Hematopoietic multipotent progenitor cell treated with erythropoietin and hydrocortisone succinate and interleukin-3 and kit ligand, for 6 days (in vitro differentiated cells): Measurements from ENCODE around the gene CRYZ.
"Not testable (repeated sequence)": the region's sequence is repeated elsewhere in the genome, so short reads cannot be mapped to it uniquely, and the experiment has no call there.

Source experiments
- DNase-seq: peaks from one replicate; pipeline ENCODE4 v3.0.0-alpha.2; 2015

CRYZ gene, protein sequence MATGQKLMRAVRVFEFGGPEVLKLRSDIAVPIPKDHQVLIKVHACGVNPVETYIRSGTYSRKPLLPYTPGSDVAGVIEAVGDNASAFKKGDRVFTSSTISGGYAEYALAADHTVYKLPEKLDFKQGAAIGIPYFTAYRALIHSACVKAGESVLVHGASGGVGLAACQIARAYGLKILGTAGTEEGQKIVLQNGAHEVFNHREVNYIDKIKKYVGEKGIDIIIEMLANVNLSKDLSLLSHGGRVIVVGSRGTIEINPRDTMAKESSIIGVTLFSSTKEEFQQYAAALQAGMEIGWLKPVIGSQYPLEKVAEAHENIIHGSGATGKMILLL

GRCh38 chr1:74732960-74733603 is at the start of gene CRYZ, which contains the start of gene TYW3:
TSS of gene CRYZ (minus strand) at chr1:74733050. CDS start at chr1:74724821, 8,229 bp downstream.
TSS of gene TYW3 (plus strand) at chr1:74733152. CDS start at chr1:74733245, 93 bp downstream.
- peak; percentile 96 for DNase-seq

- no peak for DNase-seq
These were observed 47.7 kb upstream of the CRYZ start for GRCh38 chr1:74780594-74780993.

DNA sequence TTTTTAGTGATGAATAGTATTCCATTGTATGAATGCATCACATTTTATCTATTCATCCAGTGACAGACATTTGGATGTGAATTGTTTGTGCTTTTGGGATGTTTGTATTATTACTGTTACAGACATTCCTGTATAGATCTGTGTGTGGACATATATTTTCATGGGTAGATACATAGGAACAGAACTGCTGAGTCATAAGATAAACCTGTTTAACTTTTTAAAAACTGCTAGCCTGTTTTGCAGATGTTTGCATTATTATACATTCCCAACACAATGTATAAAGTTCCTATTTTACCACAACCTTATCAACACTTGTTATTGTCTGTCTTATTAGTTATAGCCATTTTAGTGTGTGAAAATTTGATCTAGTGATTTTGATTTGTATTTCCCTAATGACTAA is 46.9 kb upstream of the CRYZ start:
- DNase-seq, result no peak

DNA sequence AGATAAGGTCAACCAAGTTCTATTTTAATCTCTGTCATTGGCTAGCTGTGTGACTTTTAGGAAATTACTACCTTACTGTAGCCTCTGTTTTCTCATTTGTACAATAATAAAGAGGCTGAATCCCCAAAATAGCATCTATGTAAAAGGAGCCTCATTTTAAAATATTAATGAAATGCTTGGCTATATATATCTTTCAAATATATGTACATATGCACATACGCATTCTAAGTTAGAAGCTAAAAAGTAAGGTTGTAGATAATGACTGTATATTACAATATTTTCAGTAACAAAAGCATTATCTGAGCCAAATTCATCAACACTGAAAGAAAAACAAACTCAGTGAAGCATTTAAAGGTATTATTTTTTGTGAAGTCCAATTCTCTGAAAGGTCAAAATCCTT is 44.7 kb upstream of the CRYZ start:
- no peak for DNase-seq

- DNase-seq, result no peak
These were observed 42.9 kb upstream of the CRYZ start for GRCh38 chr1:74775735-74776134.

GRCh38 chr1:74773582-74773981 is 40.7 kb upstream of the CRYZ start:
- no peak for DNase-seq

DNA sequence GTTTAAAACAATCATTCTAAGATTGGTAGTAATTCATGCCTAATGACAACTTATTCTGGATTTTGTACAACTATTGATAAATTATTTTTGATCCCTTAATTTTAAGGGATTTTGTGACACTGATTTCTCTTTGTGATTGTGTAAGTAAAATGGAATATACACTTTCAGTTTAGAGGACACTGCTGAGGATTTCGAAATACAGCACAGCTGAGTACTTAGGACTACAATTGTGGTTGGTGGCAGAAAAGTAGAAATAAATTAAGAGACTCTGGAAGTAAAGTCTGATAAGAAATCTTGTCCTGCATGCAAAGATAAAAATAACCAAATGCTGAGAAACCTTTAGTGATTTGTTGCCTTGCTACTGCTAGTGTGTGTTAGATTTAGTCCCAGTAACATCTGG is 40.1 kb upstream of the CRYZ start:
- peak; percentile 16 for DNase-seq

GRCh38 chr1:74771913-74772515 is 39.2 kb upstream of the CRYZ start:
- DNase-seq, result peak; percentile 71

- DNase-seq, result peak; percentile 52
These were observed 34.6 kb upstream of the CRYZ start for GRCh38 chr1:74767490-74767889.

DNA sequence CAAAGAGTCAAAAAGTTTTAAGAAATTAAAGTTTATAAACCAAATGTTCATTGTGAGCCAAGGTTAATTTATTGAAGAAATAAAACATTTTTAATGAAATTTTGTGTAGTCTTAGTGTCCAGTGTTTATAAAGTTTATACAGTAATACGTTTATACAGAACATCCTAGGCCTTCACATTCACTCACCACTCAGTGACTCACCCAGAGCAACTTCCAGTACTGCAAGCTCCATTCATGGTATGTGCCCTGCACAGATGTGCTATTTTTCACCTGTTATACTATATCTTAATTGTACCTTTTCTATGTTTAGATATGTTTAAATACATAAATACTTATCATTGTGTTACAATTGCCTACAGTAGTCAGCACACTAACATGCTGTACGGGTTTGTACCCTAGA is 33.7 kb upstream of the CRYZ start:
- DNase-seq, result no peak

DNA sequence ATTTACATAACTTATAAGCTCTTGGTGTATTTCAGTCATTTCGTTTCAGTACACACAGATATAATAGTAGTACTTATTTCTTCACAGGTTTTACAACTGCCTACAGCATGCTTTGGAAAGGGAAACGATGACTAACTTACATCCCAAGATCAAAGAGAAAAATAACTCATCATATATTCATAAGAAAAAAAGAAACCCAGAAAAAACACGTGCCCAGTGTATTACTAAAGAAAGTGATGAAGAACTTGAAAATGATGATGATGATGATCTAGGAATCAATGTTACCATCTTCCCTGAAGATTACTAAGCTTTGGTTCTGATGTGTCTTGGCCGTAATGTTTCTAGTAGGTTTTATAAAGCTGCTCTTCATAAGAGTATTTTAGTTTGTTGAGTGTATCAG is 31.0 kb upstream of the CRYZ start:
- no peak for DNase-seq

GRCh38 chr1:74756650-74757049 is 23.8 kb upstream of the CRYZ start:
- DNase-seq, result not testable (repeated sequence)

- DNase-seq, result no peak
These were observed 22.6 kb upstream of the CRYZ start for GRCh38 chr1:74755475-74755874.

- no peak for DNase-seq
These were observed 20.3 kb upstream of the CRYZ start for GRCh38 chr1:74753104-74753503.

- DNase-seq, result no peak
These were observed 16.1 kb upstream of the CRYZ start for GRCh38 chr1:74748960-74749359.

- DNase-seq, result not testable (repeated sequence)
These were observed 12.4 kb upstream of the CRYZ start for GRCh38 chr1:74745247-74745646.

- DNase-seq, result not testable (repeated sequence)
These were observed 7.6 kb upstream of the CRYZ start for GRCh38 chr1:74740307-74740980.

DNA sequence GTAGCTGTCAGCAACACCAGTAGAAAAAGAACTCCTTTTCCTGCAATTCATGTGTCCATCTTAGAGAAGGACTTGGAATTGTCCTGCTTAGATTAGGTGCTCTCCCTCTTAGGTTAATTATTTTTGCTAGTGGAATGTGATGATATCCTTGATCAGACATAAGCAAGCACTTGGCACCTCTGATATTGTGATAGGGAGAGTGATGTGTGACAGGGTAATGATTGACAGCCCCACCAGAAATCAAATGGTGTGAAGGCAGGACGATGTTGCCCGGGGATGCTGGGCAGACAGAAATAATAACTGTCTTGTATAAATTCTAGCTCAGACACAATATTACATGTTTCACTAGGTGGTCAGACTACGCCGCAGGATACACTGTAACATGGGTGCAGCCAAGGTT is 4.5 kb upstream of the CRYZ start:
- no peak for DNase-seq

DNA sequence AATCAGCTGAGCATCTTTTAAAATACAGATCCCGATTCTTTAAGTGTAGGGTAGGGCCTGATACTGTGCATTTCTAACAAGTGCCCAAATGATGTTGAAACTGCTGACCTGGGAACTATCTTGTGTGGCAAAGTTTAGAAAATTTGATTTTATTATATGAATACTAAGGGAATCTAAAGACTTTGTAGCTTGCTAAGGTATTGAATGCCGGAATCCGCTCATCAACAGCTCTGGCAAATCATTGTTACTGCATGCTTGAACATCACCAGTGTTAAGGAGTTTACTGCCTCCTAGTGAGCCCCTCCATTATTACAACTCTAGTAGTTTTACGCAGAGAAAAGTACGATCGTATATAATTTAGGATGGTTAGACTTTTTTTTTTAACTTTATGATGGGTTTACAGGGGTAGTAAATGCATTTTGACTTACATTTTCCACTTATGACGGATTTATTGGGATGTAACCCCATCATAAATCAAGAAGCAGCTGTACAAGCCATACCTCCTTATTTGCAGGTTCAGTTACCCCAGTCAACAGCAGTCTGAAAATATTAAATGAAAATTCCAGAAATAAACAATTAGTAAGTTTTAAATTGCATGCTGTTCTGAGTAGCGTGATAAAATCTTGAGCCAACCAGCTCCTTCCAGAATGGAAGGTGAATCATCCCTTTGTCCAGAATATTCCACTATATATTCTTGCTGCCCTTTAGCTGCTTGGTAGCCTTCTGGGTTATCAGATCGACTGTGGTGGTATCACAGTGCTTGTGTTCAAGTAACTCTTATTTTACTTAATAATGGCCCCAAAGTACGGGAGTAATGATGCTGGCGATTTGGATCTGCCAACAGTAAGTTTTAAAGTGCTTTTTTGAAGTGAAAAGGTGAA is 994 bp upstream of the CRYZ start:
- DNase-seq, result peak; percentile 94

DNA sequence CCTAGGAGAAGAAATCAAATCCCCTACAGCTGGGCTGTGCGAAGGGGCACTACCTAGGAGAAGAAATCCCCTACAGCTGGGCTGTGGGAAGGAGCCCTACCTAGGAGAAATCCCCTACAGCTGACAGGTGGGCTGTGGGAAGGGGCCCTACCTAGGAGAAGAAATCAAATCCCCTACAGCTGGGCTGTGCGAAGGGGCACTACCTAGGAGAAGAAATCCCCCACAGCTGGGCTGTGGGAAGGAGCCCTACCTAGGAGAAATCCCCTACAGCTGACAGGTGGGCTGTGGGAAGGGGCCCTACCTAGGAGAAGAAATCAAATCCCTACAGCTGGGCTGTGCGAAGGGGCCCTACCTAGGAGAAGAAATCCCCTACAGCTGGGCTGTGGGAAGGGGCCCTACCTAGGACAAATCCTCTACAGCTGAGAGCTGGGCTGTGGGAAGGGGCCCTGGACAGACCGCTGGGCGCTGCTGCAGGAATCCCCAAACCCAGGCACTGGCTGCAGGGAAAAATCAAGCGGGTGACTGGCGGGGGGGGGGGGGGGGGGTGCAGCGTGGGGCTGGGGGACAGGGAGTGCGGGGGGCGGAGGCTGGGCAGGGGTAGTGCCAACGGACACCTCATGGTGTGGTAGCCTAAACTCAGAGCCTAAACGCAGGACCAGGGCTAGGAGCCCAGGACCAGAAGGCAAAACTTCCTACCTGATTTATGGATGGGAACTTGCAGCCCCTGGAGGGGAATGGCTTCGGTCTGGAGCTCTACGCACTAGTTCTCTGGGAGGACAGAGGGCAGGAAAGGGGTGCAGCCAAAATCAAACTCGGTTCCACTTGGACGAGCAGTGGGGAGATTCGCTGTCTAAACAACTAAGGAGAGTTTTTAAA is 541 bp downstream of the CRYZ start:
- DNase-seq, result not testable (repeated sequence)

GRCh38 chr1:74731399-74732052 is 1.3 kb downstream of the CRYZ start:
- peak; percentile 54 for DNase-seq
